H9 (cell line): ENCODE measurements around the gene NID1. TPM values are rescaled to one million over a fixed set of nuclear protein-coding genes. Genes with fewer than 3 reads are reported as not detected.

Experiments
- DNase-seq: peaks from one replicate; pipeline ENCODE4 v3.0.0-alpha.2; 2017
- H2AFZ ChIP-seq: one replicate; pipeline ENCODE4 v1.6.1; 2013; ENCODE audit warnings: mild to moderate bottlenecking, low read length, control low read depth, moderate library complexity
- H2AK5ac ChIP-seq: 2 replicates; pipeline ENCODE4 v1.6.1; 2013; ENCODE audit warnings: low read length, control low read depth, mixed read lengths; ENCODE audit not compliant: insufficient read length
- H2BK120ac ChIP-seq: one replicate; pipeline ENCODE4 v1.6.1; 2013; ENCODE audit warnings: low read depth, mild to moderate bottlenecking, low read length, control low read depth, inconsistent platforms; ENCODE audit not compliant: poor library complexity, severe bottlenecking
- H2BK12ac ChIP-seq: 2 replicates; pipeline ENCODE4 v1.6.1; 2013; ENCODE audit warnings: low read length, control low read depth, mixed read lengths, low read depth; ENCODE audit not compliant: insufficient read length
- H2BK15ac ChIP-seq: 2 replicates; pipeline ENCODE4 v1.6.1; 2013; ENCODE audit warnings: low read depth, low read length, control low read depth
- H2BK20ac ChIP-seq: one replicate; pipeline ENCODE4 v1.6.1; 2013; ENCODE audit warnings: low read depth, mild to moderate bottlenecking, low read length, control low read depth, inconsistent platforms; ENCODE audit not compliant: poor library complexity, severe bottlenecking
- H2BK5ac ChIP-seq: 2 replicates; pipeline ENCODE4 v1.6.1; 2013; ENCODE audit warnings: low read length, control low read depth, mixed read lengths; ENCODE audit not compliant: insufficient read length
- H3K14ac ChIP-seq: 2 replicates; pipeline ENCODE4 v1.6.1; 2013; ENCODE audit warnings: low read length, control low read depth; ENCODE audit not compliant: insufficient read depth
- H3K18ac ChIP-seq: 2 replicates; pipeline ENCODE4 v1.6.1; 2013; ENCODE audit warnings: low read depth, mild to moderate bottlenecking, mixed read lengths, low read length, control low read depth; ENCODE audit not compliant: insufficient read length
- H3K23ac ChIP-seq: 2 replicates; pipeline ENCODE4 v1.6.1; 2013; ENCODE audit warnings: low read length, control low read depth, mixed read lengths, low read depth; ENCODE audit not compliant: insufficient read length
- H3K23me2 ChIP-seq: 2 replicates; pipeline ENCODE4 v1.6.1; 2013; ENCODE audit warnings: low read depth, mild to moderate bottlenecking, mixed read lengths, low read length, control low read depth; ENCODE audit not compliant: insufficient read length, poor library complexity, severe bottlenecking
- H3K27ac ChIP-seq: 2 replicates; pipeline ENCODE4 v1.5.1; 2013; ENCODE audit warnings: low read length, control low read depth, mixed read lengths, low read depth; ENCODE audit not compliant: insufficient read length
- H3K27me3 ChIP-seq: 2 replicates; pipeline ENCODE4 v1.6.1; 2013; ENCODE audit warnings: low read length, control low read depth, inconsistent platforms; ENCODE audit not compliant: insufficient read depth
- H3K4ac ChIP-seq: 2 replicates; pipeline ENCODE4 v1.6.1; 2013; ENCODE audit warnings: low read depth, mild to moderate bottlenecking, control low read depth, inconsistent platforms, low read length, moderate library complexity
- H3K4me1 ChIP-seq: 2 replicates; pipeline ENCODE4 v1.6.1; 2013; ENCODE audit warnings: low read length, control low read depth, inconsistent platforms; ENCODE audit not compliant: insufficient read depth
- H3K4me2 ChIP-seq: 2 replicates; pipeline ENCODE4 v1.6.1; 2013; ENCODE audit warnings: low read length, control low read depth, mixed read lengths; ENCODE audit not compliant: insufficient read length, insufficient read depth
- H3K56ac ChIP-seq: 2 replicates; pipeline ENCODE4 v1.6.1; 2013; ENCODE audit warnings: low read depth, mild to moderate bottlenecking, mixed read lengths, low read length, control low read depth; ENCODE audit not compliant: insufficient read length
- H3K79me1 ChIP-seq: 2 replicates; pipeline ENCODE4 v1.6.1; 2013; ENCODE audit warnings: low read depth, mild to moderate bottlenecking, moderate library complexity, low read length, control low read depth, inconsistent platforms; ENCODE audit not compliant: insufficient read depth, poor library complexity, severe bottlenecking
- H3K79me2 ChIP-seq: 2 replicates; pipeline ENCODE4 v1.6.1; 2013; ENCODE audit warnings: low read length, control low read depth, inconsistent platforms; ENCODE audit not compliant: insufficient read depth
- H3K9ac ChIP-seq: 2 replicates; pipeline ENCODE4 v1.6.1; 2013; ENCODE audit warnings: low read length, control low read depth, mixed read lengths; ENCODE audit not compliant: insufficient read length; ENCODE audit errors: extremely low read depth
- H3K9me3 ChIP-seq: one replicate; pipeline ENCODE4 v1.6.1; 2013; ENCODE audit warnings: low read depth, low read length, inconsistent platforms; ENCODE audit not compliant: control insufficient read depth
- H3T11ph ChIP-seq: one replicate; pipeline ENCODE4 v1.6.1; 2013; ENCODE audit warnings: mild to moderate bottlenecking, low read length, control low read depth, inconsistent platforms
- H4K20me1 ChIP-seq: one replicate; pipeline ENCODE4 v1.6.1; 2013; ENCODE audit not compliant: control insufficient read depth, insufficient read length, insufficient read depth
- H4K5ac ChIP-seq: 2 replicates; pipeline ENCODE4 v1.6.1; 2013; ENCODE audit warnings: low read depth, mild to moderate bottlenecking, mixed read lengths, low read length, control low read depth; ENCODE audit not compliant: insufficient read length
- H4K8ac ChIP-seq: replicated peaks from 2 replicates; pipeline ENCODE4 v1.6.1; 2013; ENCODE audit warnings: low read length, control low read depth, mixed read lengths, low read depth; ENCODE audit not compliant: insufficient read length
- H4K91ac ChIP-seq: 2 replicates; pipeline ENCODE4 v1.6.1; 2013; ENCODE audit warnings: low read depth, mild to moderate bottlenecking, moderate library complexity, mixed read lengths, low read length, control low read depth; ENCODE audit not compliant: insufficient read length
- H3K27ac Mint-ChIP-seq, 3 experiments: 2 replicates in 2 of 3; 3 replicates in 1 of 3; pipeline ENCODE4 v1.8.0; 2020 to 2021; ENCODE audit warnings: mixed read lengths in 3 of 3, mild to moderate bottlenecking in 1 of 3, moderate library complexity in 1 of 3
- H3K27me3 Mint-ChIP-seq: 2 replicates; pipeline ENCODE4 v1.8.0; 2021; ENCODE audit warnings: low read depth, mild to moderate bottlenecking, moderate library complexity, mixed read lengths
- H3K36me3 Mint-ChIP-seq, 3 experiments: 2 replicates in 2 of 3; 3 replicates in 1 of 3; pipeline ENCODE4 v1.8.0; 2020 to 2021; ENCODE audit warnings: low read depth in 3 of 3, mixed read lengths in 3 of 3; ENCODE audit not compliant: insufficient read depth in 1 of 3
- H3K4me1 Mint-ChIP-seq, 2 experiments: 2 replicates each; pipeline ENCODE4 v1.8.0; 2020; ENCODE audit warnings: mixed read lengths in 2 of 2
- H3K4me3 Mint-ChIP-seq, 2 experiments: 2 replicates in 1 of 2; 3 replicates in 1 of 2; pipeline ENCODE4 v1.8.0; 2020 to 2021; ENCODE audit warnings: mild to moderate bottlenecking in 2 of 2, mixed read lengths in 2 of 2, moderate library complexity in 1 of 2
- H3K9me3 Mint-ChIP-seq, 2 experiments: 2 replicates in 1 of 2; 3 replicates in 1 of 2; pipeline ENCODE4 v1.8.0; 2020; ENCODE audit warnings: mild to moderate bottlenecking in 2 of 2, mixed read lengths in 2 of 2, moderate library complexity in 1 of 2
- WGBS: extraction: QIAGEN DNeasy Blood & Tissue Kit; methylation state at CpG from one replicate; pipeline ENCODE4 v1.1.7; 2013; ENCODE audit warnings: missing lambda C conversion rate, low lambda C conversion rate, mixed read lengths; ENCODE audit not compliant: insufficient read length; ENCODE audit errors: extremely low coverage; 5-methylcytosine and 5-hydroxymethylcytosine counted together
- total RNA-seq: library from RNA; stranded (reverse); gene quantifications from 2 replicates; pipeline ENCODE4 v1.2.1, GENCODE V29; 2021
- TF ChIP-seq, protein P1 (sequence below): fragments of 200-600 bp; sonication (generic); conservative IDR thresholded peaks from 3 replicates; pipeline ENCODE4 v1.8.0; 2021; ENCODE audit warnings: antibody characterized with exemption, mild to moderate bottlenecking

NID1 gene
- total RNA-seq, 1 experiment from 2014 or later, result 28.5 TPM

DNA sequence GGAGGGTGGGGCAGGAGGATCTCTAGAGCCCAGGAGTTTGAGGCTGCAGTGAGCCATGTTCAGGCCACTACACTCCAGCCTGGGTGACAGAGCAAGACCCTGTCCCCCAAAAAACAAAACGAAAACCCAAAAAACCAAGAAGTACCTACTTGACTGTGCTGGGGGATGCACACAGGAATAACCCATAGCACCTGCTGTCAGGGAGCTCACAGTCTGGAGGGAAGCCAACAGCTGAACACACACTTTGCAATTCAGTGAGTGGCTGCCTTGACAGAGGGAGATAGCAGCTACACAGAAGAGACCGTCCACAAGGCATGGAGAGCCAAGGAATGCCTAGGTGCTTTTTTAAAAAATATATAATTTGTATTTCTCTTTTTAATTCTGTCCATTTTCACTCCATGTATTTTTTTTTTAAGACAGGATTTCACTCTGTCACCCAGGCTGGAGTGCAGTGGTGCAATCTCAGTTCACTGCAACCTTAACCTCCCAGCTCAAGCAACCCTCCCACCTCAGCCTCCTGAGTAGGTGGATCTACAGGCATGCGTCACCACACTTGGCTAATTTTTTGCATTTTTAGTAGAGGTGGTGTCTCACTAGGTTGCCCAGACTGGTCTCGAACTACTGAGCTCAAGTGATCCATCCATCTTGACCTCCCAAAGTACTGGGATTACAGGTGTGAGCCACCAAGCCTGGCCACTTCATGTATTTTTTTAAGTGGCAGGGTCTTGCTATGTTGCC is 68.7 kb downstream of the NID1 start:
- no peak for DNase-seq
- WGBS, result no CpG with 5 or more reads among the region's 4 CpGs
- Histone ChIP-seq H3K4me1 (no peaks in the 10 kb centered on the region), H3K9ac (no peak overlapping the region), H4K20me1 (no peaks in the 10 kb centered on the region), H4K5ac (no peak overlapping the region), H2AFZ (no peak overlapping the region), H3K23ac (no peak overlapping the region), H3K79me1 (no peaks in the 10 kb centered on the region), H2BK5ac (no peak overlapping the region), H3K27me3 (no peaks in the 10 kb centered on the region), H4K8ac (no peak overlapping the region), H3K18ac (no peak overlapping the region), H3T11ph (no peak overlapping the region), H3K27ac (no peak overlapping the region), H2BK20ac (no peak overlapping the region), H2BK15ac (no peak overlapping the region), H3K23me2 (no peaks in the 10 kb centered on the region), H4K91ac (no peak overlapping the region), H3K79me2 (no peaks in the 10 kb centered on the region), H3K14ac (no peak overlapping the region), H2BK120ac (no peak overlapping the region), H2AK5ac (no peak overlapping the region), H3K4ac (no peak overlapping the region), H3K4me2 (no peak overlapping the region), H3K56ac (no peak overlapping the region), H2BK12ac (no peak overlapping the region), H3K9me3 (no peaks in the 10 kb centered on the region)
- Mint-ChIP-seq H3K4me3 (no peak overlapping the region), H3K9me3 (no peaks in the 10 kb centered on the region), H3K27ac (no peak overlapping the region), H3K36me3 (peaks cover 0 to 5% (median 0%) of the 10 kb centered on the region in 3 experiments; a peak in 2 of 7 replicates), H3K4me1 (peaks cover 14 to 15% of the 10 kb centered on the region in 2 experiments), H3K27me3 (no peaks in the 10 kb centered on the region)
- TF ChIP-seq, protein P1, sequence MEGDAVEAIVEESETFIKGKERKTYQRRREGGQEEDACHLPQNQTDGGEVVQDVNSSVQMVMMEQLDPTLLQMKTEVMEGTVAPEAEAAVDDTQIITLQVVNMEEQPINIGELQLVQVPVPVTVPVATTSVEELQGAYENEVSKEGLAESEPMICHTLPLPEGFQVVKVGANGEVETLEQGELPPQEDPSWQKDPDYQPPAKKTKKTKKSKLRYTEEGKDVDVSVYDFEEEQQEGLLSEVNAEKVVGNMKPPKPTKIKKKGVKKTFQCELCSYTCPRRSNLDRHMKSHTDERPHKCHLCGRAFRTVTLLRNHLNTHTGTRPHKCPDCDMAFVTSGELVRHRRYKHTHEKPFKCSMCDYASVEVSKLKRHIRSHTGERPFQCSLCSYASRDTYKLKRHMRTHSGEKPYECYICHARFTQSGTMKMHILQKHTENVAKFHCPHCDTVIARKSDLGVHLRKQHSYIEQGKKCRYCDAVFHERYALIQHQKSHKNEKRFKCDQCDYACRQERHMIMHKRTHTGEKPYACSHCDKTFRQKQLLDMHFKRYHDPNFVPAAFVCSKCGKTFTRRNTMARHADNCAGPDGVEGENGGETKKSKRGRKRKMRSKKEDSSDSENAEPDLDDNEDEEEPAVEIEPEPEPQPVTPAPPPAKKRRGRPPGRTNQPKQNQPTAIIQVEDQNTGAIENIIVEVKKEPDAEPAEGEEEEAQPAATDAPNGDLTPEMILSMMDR, result no peak
